ENCODE data around the gene TP53AIP1. TPM values are rescaled to one million over a fixed set of nuclear protein-coding genes. Genes with fewer than 3 reads are reported as not detected.

The TP53AIP1 gene
- total and polyA plus RNA-seq, 2 experiments from 2014 or later = 0.83 TPM; not detected in 1

- no peak overlapping the region for H3K4me3 ChIP-seq
- TF ChIP-seq CTCF (IDR thresholded peaks at IDR 0.05; ENCODE audit: low read depth, low read length) = no peak
- H3K4me1 ChIP-seq (ENCODE audit: low read depth) = peaks cover 6% of the 10 kb centered on the region
- no peak overlapping the region for H3K27ac ChIP-seq
- no peaks in the 10 kb centered on the region for H3K27me3 ChIP-seq
- H3K36me3 ChIP-seq = no peaks in the 10 kb centered on the region
- no peaks in the 10 kb centered on the region for H3K9me3 ChIP-seq (ENCODE audit: low read depth)
- DNase-seq (ENCODE audit: low read depth in 1 of 2, low spot score in 1 of 2) = no peak
Measured at GRCh38 chr11:128946648-128947047, 4.0 kb upstream of the TP53AIP1 start.

DNA sequence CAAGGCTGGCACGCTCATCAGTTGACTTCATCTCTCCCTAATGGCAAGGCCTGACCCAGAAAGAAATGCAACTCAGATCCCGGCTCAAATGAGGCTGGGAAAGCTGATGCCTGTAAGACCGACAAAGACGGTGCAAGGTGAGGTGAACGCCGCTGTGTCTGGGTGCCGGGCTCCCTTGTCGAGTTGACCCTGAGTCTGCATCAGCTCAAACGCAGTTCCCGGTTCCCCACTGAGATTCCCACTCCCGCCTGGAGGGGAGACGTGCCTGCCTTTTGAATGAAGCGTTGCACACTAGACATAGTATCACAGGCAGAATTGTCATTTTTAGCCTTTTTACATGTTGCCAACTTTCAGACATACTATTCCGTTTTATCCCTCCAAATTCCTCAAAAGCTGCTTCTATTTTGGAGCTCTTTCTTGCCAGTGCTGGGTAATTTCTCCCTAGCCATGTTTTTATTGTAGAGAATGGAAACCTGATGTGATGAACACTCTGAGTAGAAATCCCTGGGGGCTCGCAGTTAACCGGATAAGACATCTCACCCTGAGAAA is 831 bp upstream of the TP53AIP1 start:
- no peaks in the 10 kb centered on the region for H3K36me3 ChIP-seq
- no peak for DNase-seq (ENCODE audit: low read depth in 1 of 2, low spot score in 1 of 2)
- H3K27me3 ChIP-seq = no peaks in the 10 kb centered on the region
- no peak overlapping the region for H3K27ac ChIP-seq
- H3K4me1 ChIP-seq (ENCODE audit: low read depth) = peaks cover 6% of the 10 kb centered on the region
- no peak for TF ChIP-seq CTCF (IDR thresholded peaks at IDR 0.05; ENCODE audit: low read depth, low read length)
- no peaks in the 10 kb centered on the region for H3K9me3 ChIP-seq (ENCODE audit: low read depth)
- no peak overlapping the region for H3K4me3 ChIP-seq

DNA sequence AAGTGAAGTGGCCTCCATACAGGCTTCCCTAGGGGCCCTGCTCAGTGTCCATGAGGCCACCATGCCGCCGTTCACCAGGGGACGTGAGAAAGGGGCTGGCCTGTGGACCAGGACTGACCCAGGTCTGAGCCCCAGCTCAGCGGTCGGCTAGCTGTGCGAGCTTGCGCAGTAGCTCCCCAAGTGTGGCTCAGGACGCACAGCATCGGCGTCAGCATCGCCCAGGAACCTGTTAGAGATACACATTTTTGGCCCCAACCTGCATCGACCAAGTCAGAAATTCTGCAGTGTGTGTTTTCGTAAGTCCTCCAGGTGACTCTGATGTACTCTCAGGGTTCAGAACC is 429 bp downstream of the TP53AIP1 start:
- Histone ChIP-seq H3K4me3 (no peak overlapping the region), H3K4me1 (ENCODE audit: low read depth) (peaks cover 3% of the 10 kb centered on the region)
- TF ChIP-seq CTCF (IDR thresholded peaks at IDR 0.05; ENCODE audit: low read depth, low read length) = no peak

GRCh38 chr11:128941573-128942271 is 949 bp downstream of the TP53AIP1 start:
- DNase-seq (ENCODE audit: low read depth in 1 of 2, low spot score in 1 of 2) = no peak
- Histone ChIP-seq H3K4me3 (no peak overlapping the region), H3K4me1 (ENCODE audit: low read depth) (peaks cover 8% of the 10 kb centered on the region), H3K27ac (no peak overlapping the region), H3K9me3 (ENCODE audit: low read depth) (no peaks in the 10 kb centered on the region), H3K36me3 (no peaks in the 10 kb centered on the region), H3K27me3 (no peaks in the 10 kb centered on the region)
- TF ChIP-seq CTCF (IDR thresholded peaks at IDR 0.05; ENCODE audit: low read depth, low read length) = no peak

More for the DNA sequence above, 429 bp downstream of the TP53AIP1 start:
- Histone ChIP-seq H3K9me3 (ENCODE audit: low read depth) (no peaks in the 10 kb centered on the region), H3K27me3 (no peaks in the 10 kb centered on the region), H3K27ac (no peak overlapping the region), H3K36me3 (no peaks in the 10 kb centered on the region)
- DNase-seq (ENCODE audit: low read depth in 1 of 2, low spot score in 1 of 2) = no peak

DNA sequence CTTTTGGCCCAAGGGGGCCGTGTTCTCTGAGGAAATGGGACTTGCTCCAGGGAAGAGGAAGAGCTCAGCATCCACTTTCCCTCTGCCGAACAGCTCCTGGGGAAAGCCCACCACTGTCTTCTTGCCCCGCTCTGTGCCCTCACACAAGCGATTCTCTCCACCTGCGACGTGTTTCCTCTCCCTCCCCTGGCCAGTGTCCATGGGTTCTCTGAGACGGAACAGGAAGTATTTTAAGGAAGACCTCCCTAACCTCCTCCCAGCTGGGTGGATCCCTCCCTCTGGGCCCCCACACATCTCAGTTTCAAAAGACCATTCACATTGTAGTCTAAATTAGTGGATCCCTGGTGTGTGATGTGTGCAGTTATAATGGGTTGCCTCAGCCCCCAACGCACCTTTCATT is 1.6 kb downstream of the TP53AIP1 start:
- no peak overlapping the region for H3K27ac ChIP-seq
- no peak for DNase-seq (ENCODE audit: low read depth in 1 of 2, low spot score in 1 of 2)
- H3K36me3 ChIP-seq = no peaks in the 10 kb centered on the region
- H3K4me3 ChIP-seq = no peak overlapping the region
- H3K9me3 ChIP-seq (ENCODE audit: low read depth) = no peaks in the 10 kb centered on the region
- no peaks in the 10 kb centered on the region for H3K27me3 ChIP-seq
- peaks cover 14% of the 10 kb centered on the region for H3K4me1 ChIP-seq (ENCODE audit: low read depth)
- TF ChIP-seq CTCF (IDR thresholded peaks at IDR 0.05; ENCODE audit: low read depth, low read length) = no peak
